ENCODE measurements around the gene AP1G2. TPM values are rescaled to one million over a fixed set of nuclear protein-coding genes. Genes with fewer than 3 reads are reported as not detected.
A peak's percentile ranks its signal among the peaks of the same experiment; 100 is the strongest.

Gene AP1G2
- total RNA-seq, 2 experiments from 2014 or later = 193 to 198 TPM

DNA sequence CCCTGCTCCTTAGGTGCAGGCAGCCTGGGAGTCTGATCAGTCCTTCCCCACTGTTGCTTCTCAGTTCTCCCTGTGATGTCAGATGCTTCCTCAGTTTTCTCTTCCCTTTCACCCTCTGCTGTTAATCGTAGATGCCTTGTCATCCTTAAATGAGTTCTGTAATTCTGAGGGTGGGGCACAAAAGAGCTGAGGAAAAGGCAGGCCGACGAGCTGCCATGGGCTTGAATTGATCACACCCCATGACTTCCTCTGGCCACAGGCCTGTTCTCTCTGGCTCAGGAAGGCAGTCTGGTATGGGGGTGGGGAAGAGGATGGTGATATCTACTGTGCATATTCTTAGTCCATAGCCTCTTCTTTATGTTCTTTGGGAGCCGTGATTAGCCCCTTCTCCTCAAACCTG, 5.2 kb upstream of the AP1G2 start:
- Mint-ChIP-seq H3K4me3 (no peak overlapping the region), H3K9me3 (no peaks in the 10 kb centered on the region), H3K36me3 (ENCODE audit: low read depth) (no peaks in the 10 kb centered on the region), H3K4me1 (ENCODE audit: low read depth) (peaks cover 27% of the 10 kb centered on the region), H3K27ac (no peak overlapping the region), H3K27me3 (peaks cover 43% of the 10 kb centered on the region)
- no peak overlapping the region for H3K4me3 ChIP-seq (ENCODE audit: low read length)
- H3K36me3 ChIP-seq (ENCODE audit: insufficient read depth, low read length) = no peaks in the 10 kb centered on the region
- peaks cover 0 to 12% of the 10 kb centered on the region in 2 experiments for H3K9me3 ChIP-seq (ENCODE audit: control insufficient read depth in 1 of 2, insufficient read depth in 1 of 2, low read length in 2 of 2)
- DNase-seq (peak in 2 of 14 experiments; percentile 35 to 42), ATAC-seq (ENCODE audit: poor library complexity) (no peak)
- H3K27me3 ChIP-seq (ENCODE audit: control insufficient read depth in 1 of 2, insufficient read depth in 2 of 2, low read length in 2 of 2) = peaks cover 25 to 32% of the 10 kb centered on the region in 2 experiments
- H3K27ac ChIP-seq (ENCODE audit: low read depth in 1 of 2, low read length in 2 of 2) = no peak overlapping the region
- TF ChIP-seq, protein P1, sequence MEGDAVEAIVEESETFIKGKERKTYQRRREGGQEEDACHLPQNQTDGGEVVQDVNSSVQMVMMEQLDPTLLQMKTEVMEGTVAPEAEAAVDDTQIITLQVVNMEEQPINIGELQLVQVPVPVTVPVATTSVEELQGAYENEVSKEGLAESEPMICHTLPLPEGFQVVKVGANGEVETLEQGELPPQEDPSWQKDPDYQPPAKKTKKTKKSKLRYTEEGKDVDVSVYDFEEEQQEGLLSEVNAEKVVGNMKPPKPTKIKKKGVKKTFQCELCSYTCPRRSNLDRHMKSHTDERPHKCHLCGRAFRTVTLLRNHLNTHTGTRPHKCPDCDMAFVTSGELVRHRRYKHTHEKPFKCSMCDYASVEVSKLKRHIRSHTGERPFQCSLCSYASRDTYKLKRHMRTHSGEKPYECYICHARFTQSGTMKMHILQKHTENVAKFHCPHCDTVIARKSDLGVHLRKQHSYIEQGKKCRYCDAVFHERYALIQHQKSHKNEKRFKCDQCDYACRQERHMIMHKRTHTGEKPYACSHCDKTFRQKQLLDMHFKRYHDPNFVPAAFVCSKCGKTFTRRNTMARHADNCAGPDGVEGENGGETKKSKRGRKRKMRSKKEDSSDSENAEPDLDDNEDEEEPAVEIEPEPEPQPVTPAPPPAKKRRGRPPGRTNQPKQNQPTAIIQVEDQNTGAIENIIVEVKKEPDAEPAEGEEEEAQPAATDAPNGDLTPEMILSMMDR (IDR thresholded peaks at IDR 0.05) = no peak
- intact Hi-C loops (cut with DNase I, micrococcal nuclease) = no loop called here
- peaks cover 29% of the 10 kb centered on the region for H3K4me1 ChIP-seq (ENCODE audit: insufficient read depth, low read length)
- POLR2A ChIA-PET = no interaction called here
- CTCF ChIA-PET = interaction anchor here (0.8 kb wide), 1 partner anchor 10 kb away, joined by 4 read pairs; no protein-coding TSS in a partner anchor

DNA sequence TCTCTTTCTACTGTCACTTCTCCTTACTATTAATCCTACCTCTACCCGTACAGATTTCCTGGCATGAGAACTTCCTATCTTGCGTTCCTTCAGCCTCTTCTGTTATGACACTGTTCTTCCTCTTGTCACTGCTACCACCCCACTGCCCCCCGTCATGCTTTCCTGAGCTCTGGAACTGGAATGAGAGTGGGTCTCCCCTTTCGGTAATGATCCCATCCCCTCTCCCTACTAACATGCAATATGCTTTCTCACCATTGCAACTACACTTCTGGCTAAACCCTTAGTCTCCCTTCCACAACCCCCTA, 4.9 kb upstream of the AP1G2 start:
- Mint-ChIP-seq H3K4me3 (no peak overlapping the region), H3K4me1 (ENCODE audit: low read depth) (peaks cover 30% of the 10 kb centered on the region), H3K27ac (no peak overlapping the region), H3K36me3 (ENCODE audit: low read depth) (peaks cover 3% of the 10 kb centered on the region), H3K9me3 (no peaks in the 10 kb centered on the region), H3K27me3 (peaks cover 41% of the 10 kb centered on the region)
- H3K4me3 ChIP-seq (ENCODE audit: low read length) = no peak overlapping the region
- H3K4me1 ChIP-seq (ENCODE audit: insufficient read depth, low read length) = peaks cover 28% of the 10 kb centered on the region
- H3K36me3 ChIP-seq (ENCODE audit: insufficient read depth, low read length) = no peaks in the 10 kb centered on the region
- CTCF ChIA-PET = interaction anchor here (0.8 kb wide), 1 partner anchor 9 kb away, joined by 4 read pairs; no protein-coding TSS in a partner anchor
- ATAC-seq (ENCODE audit: poor library complexity) (no peak), DNase-seq (no peak)
- TF ChIP-seq, protein P1 (IDR thresholded peaks at IDR 0.05) = no peak
- peaks cover 21 to 28% of the 10 kb centered on the region in 2 experiments for H3K27me3 ChIP-seq (ENCODE audit: control insufficient read depth in 1 of 2, insufficient read depth in 2 of 2, low read length in 2 of 2)
- H3K9me3 ChIP-seq (ENCODE audit: control insufficient read depth in 1 of 2, insufficient read depth in 1 of 2, low read length in 2 of 2) = peaks cover 0 to 9% of the 10 kb centered on the region in 2 experiments
- POLR2A ChIA-PET = interaction anchor here (0.6 kb wide), 1 partner anchor 38 kb away, joined by 3 read pairs; no protein-coding TSS in a partner anchor
- intact Hi-C loops (cut with DNase I, micrococcal nuclease) = no loop called here
- H3K27ac ChIP-seq (ENCODE audit: low read depth in 1 of 2, low read length in 2 of 2) = no peak overlapping the region

DNA sequence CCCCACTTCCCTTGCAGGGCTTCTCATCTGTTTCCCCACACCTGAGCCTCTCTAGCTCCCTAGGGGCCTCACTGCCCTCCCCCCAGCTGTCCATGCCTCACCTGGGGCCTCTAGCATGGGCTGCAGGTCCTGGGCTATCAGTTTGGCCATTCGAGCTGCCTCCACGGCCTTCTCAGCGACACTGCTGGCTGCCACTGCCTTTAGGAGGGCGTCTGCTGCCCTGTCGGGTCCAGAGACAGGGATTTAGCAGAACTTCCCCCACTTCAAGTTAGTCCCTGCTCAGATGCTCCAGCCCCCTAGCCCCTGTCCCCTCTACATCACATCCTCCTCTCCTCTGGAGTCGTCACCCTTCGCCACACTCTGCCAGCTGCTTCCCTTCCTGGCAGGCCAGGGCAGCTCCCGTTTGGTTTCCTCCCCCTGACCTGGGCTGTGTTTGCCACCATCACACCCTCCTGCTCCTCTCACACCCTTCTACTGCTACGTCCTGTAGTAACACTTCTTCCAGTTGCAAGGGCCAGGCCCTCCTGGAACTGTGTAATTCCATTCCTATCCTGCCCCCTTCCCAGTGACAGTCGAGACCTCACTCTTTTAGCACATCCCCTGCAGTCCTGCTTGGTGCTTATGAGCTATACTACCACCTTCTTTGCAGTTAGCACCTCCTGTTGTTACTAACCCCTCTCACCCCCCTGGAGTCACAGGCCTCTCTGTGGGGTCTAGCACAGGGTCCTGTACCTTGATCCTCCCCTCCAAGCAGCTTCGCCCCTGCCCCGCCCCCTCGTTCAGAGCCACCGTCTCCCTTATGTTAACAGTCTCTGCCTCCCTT, 4.3 kb upstream of the AP1G2 start:
- DNase-seq (peak in 1 of 14 experiments; percentile 11), ATAC-seq (ENCODE audit: poor library complexity) (no peak)
- intact Hi-C loops (cut with DNase I, micrococcal nuclease) = no loop called here
- Histone ChIP-seq H3K4me1 (ENCODE audit: insufficient read depth, low read length) (peaks cover 26% of the 10 kb centered on the region), H3K9me3 (ENCODE audit: control insufficient read depth in 1 of 2, insufficient read depth in 1 of 2, low read length in 2 of 2) (peaks cover 0 to 8% of the 10 kb centered on the region in 2 experiments), H3K4me3 (ENCODE audit: low read length) (no peak overlapping the region), H3K36me3 (ENCODE audit: insufficient read depth, low read length) (no peaks in the 10 kb centered on the region), H3K27ac (ENCODE audit: low read depth in 1 of 2, low read length in 2 of 2) (no peak overlapping the region), H3K27me3 (ENCODE audit: control insufficient read depth in 1 of 2, insufficient read depth in 2 of 2, low read length in 2 of 2) (peaks cover 17 to 23% of the 10 kb centered on the region in 2 experiments)
- TF ChIP-seq, protein P1 (IDR thresholded peaks at IDR 0.05) = no peak
- Mint-ChIP-seq H3K9me3 (no peaks in the 10 kb centered on the region), H3K4me3 (peak overlapping the region; percentile 35), H3K36me3 (ENCODE audit: low read depth) (peaks cover 6% of the 10 kb centered on the region), H3K27ac (no peak overlapping the region), H3K4me1 (ENCODE audit: low read depth) (peaks cover 35% of the 10 kb centered on the region), H3K27me3 (peaks cover 38% of the 10 kb centered on the region)
- ChIA-PET CTCF (interaction anchor here (0.8 kb wide), 1 partner anchor 9 kb away, joined by 4 read pairs; no protein-coding TSS in a partner anchor), POLR2A (interaction anchor here (0.6 kb wide), 1 partner anchor 39 kb away, joined by 3 read pairs; no protein-coding TSS in a partner anchor)

All from CD4-positive, alpha-beta T cell (primary cell).